GM21447 (cell line): ENCODE results near the gene BPGM.
A peak's percentile ranks its signal among the peaks of the same experiment; 100 is the strongest.
"Not testable (repeated sequence)": the region's sequence is repeated elsewhere in the genome, so short reads cannot be mapped to it uniquely, and the experiment has no call there.

ENCODE experiments used
- ATAC-seq: cut with Tn5 transposase; IDR thresholded peaks from one replicate; pipeline ENCODE4 v1.9.1; 2021; ENCODE audit not compliant: unreplicated experiment

Gene BPGM

GRCh38 chr7:134630893-134631292, 15.8 kb upstream of the BPGM start:
- no peak for ATAC-seq

GRCh38 chr7:134632052-134632451, 14.6 kb upstream of the BPGM start:
- no peak for ATAC-seq

- no peak for ATAC-seq
Observed at GRCh38 chr7:134632937-134633540, 13.6 kb upstream of the BPGM start.

- peak; percentile 96 for ATAC-seq
Observed at GRCh38 chr7:134636008-134636449, 10.6 kb upstream of the BPGM start.

- ATAC-seq = no peak
Observed at GRCh38 chr7:134637441-134637840, 9.2 kb upstream of the BPGM start.

- ATAC-seq = no peak
Observed at GRCh38 chr7:134637934-134638719, 8.5 kb upstream of the BPGM start.

- ATAC-seq = no peak
Observed at GRCh38 chr7:134639061-134639460, 7.6 kb upstream of the BPGM start.

GRCh38 chr7:134639683-134640279, 6.9 kb upstream of the BPGM start:
- no peak for ATAC-seq

GRCh38 chr7:134640842-134641715, 5.6 kb upstream of the BPGM start:
- ATAC-seq = no peak

GRCh38 chr7:134641981-134642380, 4.7 kb upstream of the BPGM start:
- ATAC-seq = not testable (repeated sequence)

GRCh38 chr7:134643131-134643530, 3.5 kb upstream of the BPGM start:
- ATAC-seq = no peak

GRCh38 chr7:134645478-134645877, 1.2 kb upstream of the BPGM start:
- no peak for ATAC-seq

- no peak for ATAC-seq
Observed at GRCh38 chr7:134645935-134646334, 718 bp upstream of the BPGM start.

- ATAC-seq = no peak
Observed at GRCh38 chr7:134648456-134648855, 1.8 kb downstream of the BPGM start.

- ATAC-seq = no peak
Observed at GRCh38 chr7:134649226-134649775, 2.6 kb downstream of the BPGM start.

- ATAC-seq = no peak
Observed at GRCh38 chr7:134651991-134652390, 5.3 kb downstream of the BPGM start.

- no peak for ATAC-seq
Observed at GRCh38 chr7:134654104-134654775, 7.6 kb downstream of the BPGM start.

GRCh38 chr7:134657526-134657925, 10.9 kb downstream of the BPGM start:
- ATAC-seq = no peak

GRCh38 chr7:134660242-134660785, 13.7 kb downstream of the BPGM start:
- ATAC-seq = no peak

GRCh38 chr7:134660961-134661376, 14.3 kb downstream of the BPGM start:
- ATAC-seq = no peak
